Vagina (tissue), 2 donors: ENCODE measurements around the gene APBB2. TPM values are rescaled to one million over a fixed set of nuclear protein-coding genes. Genes with fewer than 3 reads are reported as not detected.

Experiments used
- DNase-seq, 2 donors: peaks; one replicate each; pipeline ENCODE4 v3.0.0-alpha.2; 2017; ENCODE audit errors: extremely low spot score in 2 of 2
- H3K27ac ChIP-seq: fragments of 200-600 bp; sonication (generic); one replicate; pipeline ENCODE4 v1.5.1; 2019
- H3K27me3 ChIP-seq: fragments of 200-600 bp; sonication (generic); one replicate; pipeline ENCODE4 v1.5.1; 2019
- H3K36me3 ChIP-seq, 2 donors: fragments of 200-600 bp; sonication (generic); one replicate each; pipeline ENCODE4 v1.5.1; 2017 to 2019
- H3K4me1 ChIP-seq: fragments of 200-600 bp; sonication (generic); one replicate; pipeline ENCODE4 v1.5.1; 2019
- H3K4me3 ChIP-seq, 2 donors: fragments of 200-600 bp; sonication (generic); 1 replicate in 1 of 2; 2 replicates in 1 of 2; pipeline ENCODE4 v1.5.1; 2016 to 2019
- H3K9me3 ChIP-seq: fragments of 200-600 bp; sonication (generic); one replicate; pipeline ENCODE4 v1.5.1; 2019
- POLR2A ChIP-seq, 2 donors: fragments of 450-650 bp; IDR thresholded peaks; one replicate each; pipeline ENCODE4 v1.6.1; 2017; ENCODE audit warnings: antibody characterized with exemption in 2 of 2, mild to moderate bottlenecking in 2 of 2, moderate library complexity in 2 of 2
- POLR2AphosphoS5 ChIP-seq, 2 donors: sonication (generic); formaldehyde crosslinking; IDR thresholded peaks; one replicate each; pipeline ENCODE4 v1.9.0; 2017; ENCODE audit warnings: antibody characterized with exemption in 2 of 2, mild to moderate bottlenecking in 2 of 2, low read depth in 1 of 2; ENCODE audit not compliant: insufficient read depth in 1 of 2
- intact Hi-C: fragments of 100-400 bp; cut with DNase I; formaldehyde crosslinking; loops from one replicate; pipeline ENCODE4 v1.15.1; 2023
- total RNA-seq: library from RNA; depleted of rRNA; stranded (reverse); fragments of >200 nt; gene quantifications from one replicate; pipeline ENCODE4 v1.2.3, GENCODE V29; 2016
- TF ChIP-seq, protein P1 (sequence below), 3 experiments: fragments of 450-650 bp in 2 of 3; fragments of 200-600 bp in 1 of 3; sonication (generic) in 1 of 3; IDR thresholded peaks; one replicate each; pipeline ENCODE4 v1.5.1; 2017 to 2019; ENCODE audit warnings: antibody characterized with exemption in 3 of 3, mild to moderate bottlenecking in 2 of 3, moderate library complexity in 2 of 3

Gene APBB2
- total RNA-seq, 1 donor from 2014 or later = 68.8 TPM

DNA sequence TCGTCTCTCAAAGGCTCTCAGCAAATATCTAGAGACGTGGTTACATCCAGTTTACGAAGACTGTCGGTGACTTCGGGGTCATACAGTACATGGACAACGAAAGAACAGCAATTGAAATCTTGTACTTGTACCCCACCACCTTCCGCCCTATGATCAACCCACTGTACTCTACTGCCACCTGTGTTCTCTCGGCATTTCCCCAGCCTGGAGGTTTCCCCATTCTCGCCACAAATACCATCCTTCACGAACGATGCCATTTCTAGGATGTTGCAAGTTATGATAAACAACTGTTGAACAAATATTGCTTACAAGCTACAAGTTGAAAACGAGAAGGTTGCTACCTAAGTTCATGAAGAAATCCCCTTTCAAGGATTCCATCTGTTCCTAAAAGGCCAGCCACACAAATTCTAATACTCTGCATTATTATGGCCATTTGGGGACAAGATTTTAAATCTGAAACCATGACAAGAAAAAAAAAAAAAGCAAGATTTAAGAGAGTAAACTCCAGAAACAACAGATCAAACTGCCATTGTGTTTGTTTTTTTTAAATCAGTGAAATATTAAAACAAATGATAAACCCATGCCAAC lies 1.6 kb downstream of the APBB2 start:
- Histone ChIP-seq H3K27ac (peak overlapping the region; percentile 92), H3K4me3 (peak overlapping the region; percentile 91 to 95), H3K27me3 (no peaks in the 10 kb centered on the region), H3K9me3 (no peaks in the 10 kb centered on the region), H3K4me1 (peaks cover 39% of the 10 kb centered on the region), H3K36me3 (no peaks in the 10 kb centered on the region)
- intact Hi-C loops = loop anchor here (5.0 kb wide), 2 partner anchors 235 to 285 kb away; no protein-coding TSS in a partner anchor
- no peak for DNase-seq
- TF ChIP-seq POLR2A (IDR thresholded peaks at IDR 0.05) (no peak), POLR2AphosphoS5 (IDR thresholded peaks at IDR 0.05; ENCODE audit: insufficient read depth in 1 of 2, low read depth in 1 of 2) (no peak)
- TF ChIP-seq, protein P1, sequence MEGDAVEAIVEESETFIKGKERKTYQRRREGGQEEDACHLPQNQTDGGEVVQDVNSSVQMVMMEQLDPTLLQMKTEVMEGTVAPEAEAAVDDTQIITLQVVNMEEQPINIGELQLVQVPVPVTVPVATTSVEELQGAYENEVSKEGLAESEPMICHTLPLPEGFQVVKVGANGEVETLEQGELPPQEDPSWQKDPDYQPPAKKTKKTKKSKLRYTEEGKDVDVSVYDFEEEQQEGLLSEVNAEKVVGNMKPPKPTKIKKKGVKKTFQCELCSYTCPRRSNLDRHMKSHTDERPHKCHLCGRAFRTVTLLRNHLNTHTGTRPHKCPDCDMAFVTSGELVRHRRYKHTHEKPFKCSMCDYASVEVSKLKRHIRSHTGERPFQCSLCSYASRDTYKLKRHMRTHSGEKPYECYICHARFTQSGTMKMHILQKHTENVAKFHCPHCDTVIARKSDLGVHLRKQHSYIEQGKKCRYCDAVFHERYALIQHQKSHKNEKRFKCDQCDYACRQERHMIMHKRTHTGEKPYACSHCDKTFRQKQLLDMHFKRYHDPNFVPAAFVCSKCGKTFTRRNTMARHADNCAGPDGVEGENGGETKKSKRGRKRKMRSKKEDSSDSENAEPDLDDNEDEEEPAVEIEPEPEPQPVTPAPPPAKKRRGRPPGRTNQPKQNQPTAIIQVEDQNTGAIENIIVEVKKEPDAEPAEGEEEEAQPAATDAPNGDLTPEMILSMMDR (IDR thresholded peaks at IDR 0.05) = peak in 2 of 3 experiments; percentile 29 to 43

- no peaks in the 10 kb centered on the region for H3K36me3 ChIP-seq
- no peak overlapping the region for H3K27ac ChIP-seq
- H3K27me3 ChIP-seq = no peaks in the 10 kb centered on the region
- H3K9me3 ChIP-seq = no peaks in the 10 kb centered on the region
- DNase-seq = no peak
- TF ChIP-seq, protein P1 (IDR thresholded peaks at IDR 0.05) = no peak
- no peak for TF ChIP-seq POLR2AphosphoS5 (IDR thresholded peaks at IDR 0.05; ENCODE audit: insufficient read depth in 1 of 2, low read depth in 1 of 2)
- no peak for TF ChIP-seq POLR2A (IDR thresholded peaks at IDR 0.05)
- H3K4me3 ChIP-seq = peak overlapping the region; percentile 91 to 95
- intact Hi-C loops = loop anchor here (5.0 kb wide), 2 partner anchors 235 to 285 kb away; no protein-coding TSS in a partner anchor
- peaks cover 42% of the 10 kb centered on the region for H3K4me1 ChIP-seq
These were observed 2.3 kb downstream of the APBB2 start for GRCh38 chr4:41211951-41212615.

- TF ChIP-seq POLR2A (IDR thresholded peaks at IDR 0.05) (no peak), POLR2AphosphoS5 (IDR thresholded peaks at IDR 0.05; ENCODE audit: insufficient read depth in 1 of 2, low read depth in 1 of 2) (no peak)
- TF ChIP-seq, protein P1 (IDR thresholded peaks at IDR 0.05) = no peak
- H3K27me3 ChIP-seq = no peaks in the 10 kb centered on the region
- no peak overlapping the region for H3K4me3 ChIP-seq
- DNase-seq = no peak
- intact Hi-C loops = loop anchor here (5.0 to 10.0 kb wide), 3 partner anchors 55 to 283 kb away; no protein-coding TSS in a partner anchor
- no peaks in the 10 kb centered on the region for H3K9me3 ChIP-seq
- H3K27ac ChIP-seq = no peak overlapping the region
- peaks cover 40% of the 10 kb centered on the region for H3K4me1 ChIP-seq
- no peaks in the 10 kb centered on the region for H3K36me3 ChIP-seq
These were observed 4.4 kb downstream of the APBB2 start for GRCh38 chr4:41209901-41210300.

GRCh38 chr4:41209187-41209586 lies 5.2 kb downstream of the APBB2 start:
- Histone ChIP-seq H3K36me3 (no peaks in the 10 kb centered on the region), H3K4me1 (peaks cover 43% of the 10 kb centered on the region), H3K4me3 (no peak overlapping the region), H3K9me3 (no peaks in the 10 kb centered on the region), H3K27me3 (no peaks in the 10 kb centered on the region), H3K27ac (no peak overlapping the region)
- intact Hi-C loops = loop anchor here (10.0 kb wide), 1 partner anchor 54 kb away; no protein-coding TSS in a partner anchor
- TF ChIP-seq POLR2AphosphoS5 (IDR thresholded peaks at IDR 0.05; ENCODE audit: insufficient read depth in 1 of 2, low read depth in 1 of 2) (no peak), POLR2A (IDR thresholded peaks at IDR 0.05) (no peak)
- TF ChIP-seq, protein P1 (IDR thresholded peaks at IDR 0.05) = no peak
- DNase-seq = no peak
